ENCODE results near the gene RTN4.

DNA sequence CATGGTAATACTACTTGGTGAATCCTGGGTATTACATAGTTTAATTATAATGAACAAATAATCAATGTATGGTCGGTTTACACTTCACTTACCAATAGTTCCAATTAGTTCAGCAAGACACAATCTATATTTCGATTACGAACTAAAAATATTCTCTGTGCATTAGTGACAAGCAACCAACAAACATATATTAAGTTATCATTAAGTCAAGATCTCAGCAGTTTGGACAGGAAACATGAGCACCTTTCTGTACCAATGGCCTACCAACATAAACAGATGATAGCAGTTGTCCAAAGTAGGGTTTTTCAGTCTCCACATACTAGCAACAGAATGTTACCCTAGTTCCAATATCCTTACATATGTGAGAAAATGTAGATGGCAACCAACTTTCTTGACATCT, 32.8 kb downstream of the RTN4 start:
- TF ChIP-seq, protein P1, sequence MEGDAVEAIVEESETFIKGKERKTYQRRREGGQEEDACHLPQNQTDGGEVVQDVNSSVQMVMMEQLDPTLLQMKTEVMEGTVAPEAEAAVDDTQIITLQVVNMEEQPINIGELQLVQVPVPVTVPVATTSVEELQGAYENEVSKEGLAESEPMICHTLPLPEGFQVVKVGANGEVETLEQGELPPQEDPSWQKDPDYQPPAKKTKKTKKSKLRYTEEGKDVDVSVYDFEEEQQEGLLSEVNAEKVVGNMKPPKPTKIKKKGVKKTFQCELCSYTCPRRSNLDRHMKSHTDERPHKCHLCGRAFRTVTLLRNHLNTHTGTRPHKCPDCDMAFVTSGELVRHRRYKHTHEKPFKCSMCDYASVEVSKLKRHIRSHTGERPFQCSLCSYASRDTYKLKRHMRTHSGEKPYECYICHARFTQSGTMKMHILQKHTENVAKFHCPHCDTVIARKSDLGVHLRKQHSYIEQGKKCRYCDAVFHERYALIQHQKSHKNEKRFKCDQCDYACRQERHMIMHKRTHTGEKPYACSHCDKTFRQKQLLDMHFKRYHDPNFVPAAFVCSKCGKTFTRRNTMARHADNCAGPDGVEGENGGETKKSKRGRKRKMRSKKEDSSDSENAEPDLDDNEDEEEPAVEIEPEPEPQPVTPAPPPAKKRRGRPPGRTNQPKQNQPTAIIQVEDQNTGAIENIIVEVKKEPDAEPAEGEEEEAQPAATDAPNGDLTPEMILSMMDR (IDR thresholded peaks at IDR 0.05) = no peak
- no peak for TF ChIP-seq POLR2A (IDR thresholded peaks at IDR 0.05)
